ENCODE results near the gene SV2C.

DNA sequence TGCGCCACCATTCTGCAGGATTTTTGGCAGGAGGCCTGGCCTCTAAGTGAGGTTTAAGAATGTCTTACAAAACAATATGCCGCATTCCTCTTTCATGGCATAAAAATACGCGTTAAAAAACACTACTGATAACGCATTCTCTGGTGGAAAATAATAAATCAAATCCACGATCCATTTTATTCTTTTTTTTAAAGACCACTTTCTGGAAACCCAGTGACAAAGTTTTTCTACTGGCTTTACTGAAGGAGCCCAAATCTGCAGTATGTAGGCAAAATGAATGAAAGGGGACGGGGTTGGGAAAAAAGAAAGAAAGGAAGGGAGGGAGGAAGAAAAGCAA is 2.0 kb downstream of the SV2C start:
- TF ChIP-seq, protein P1, sequence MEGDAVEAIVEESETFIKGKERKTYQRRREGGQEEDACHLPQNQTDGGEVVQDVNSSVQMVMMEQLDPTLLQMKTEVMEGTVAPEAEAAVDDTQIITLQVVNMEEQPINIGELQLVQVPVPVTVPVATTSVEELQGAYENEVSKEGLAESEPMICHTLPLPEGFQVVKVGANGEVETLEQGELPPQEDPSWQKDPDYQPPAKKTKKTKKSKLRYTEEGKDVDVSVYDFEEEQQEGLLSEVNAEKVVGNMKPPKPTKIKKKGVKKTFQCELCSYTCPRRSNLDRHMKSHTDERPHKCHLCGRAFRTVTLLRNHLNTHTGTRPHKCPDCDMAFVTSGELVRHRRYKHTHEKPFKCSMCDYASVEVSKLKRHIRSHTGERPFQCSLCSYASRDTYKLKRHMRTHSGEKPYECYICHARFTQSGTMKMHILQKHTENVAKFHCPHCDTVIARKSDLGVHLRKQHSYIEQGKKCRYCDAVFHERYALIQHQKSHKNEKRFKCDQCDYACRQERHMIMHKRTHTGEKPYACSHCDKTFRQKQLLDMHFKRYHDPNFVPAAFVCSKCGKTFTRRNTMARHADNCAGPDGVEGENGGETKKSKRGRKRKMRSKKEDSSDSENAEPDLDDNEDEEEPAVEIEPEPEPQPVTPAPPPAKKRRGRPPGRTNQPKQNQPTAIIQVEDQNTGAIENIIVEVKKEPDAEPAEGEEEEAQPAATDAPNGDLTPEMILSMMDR (IDR thresholded peaks at IDR 0.05; ENCODE audit: low read depth, low read length) = no peak
- no peak for TF ChIP-seq EZH2phosphoT487 (IDR thresholded peaks at IDR 0.05; ENCODE audit: low read depth)
